ENCODE data around the gene WFDC5. TPM values are rescaled to one million over a fixed set of nuclear protein-coding genes. Genes with fewer than 3 reads are reported as not detected.

The WFDC5 gene
- total and polyA plus RNA-seq, 2 donors (not counting 3 experiments of a cell fraction or from before 2014, with no cell fraction given), result not detected

- Histone ChIP-seq H3K79me2 (ENCODE audit: control insufficient read depth, insufficient read depth, low read length) (no peaks in the 10 kb centered on the region), H3K4me2 (ENCODE audit: insufficient read depth, low read length) (no peak overlapping the region), H3K27ac (ENCODE audit: insufficient read depth, low read depth, low read length) (no peak overlapping the region), H3K9ac (replicated peaks; ENCODE audit: extremely low read depth, insufficient read depth, low read length) (no peak overlapping the region), H3K27me3 (ENCODE audit: control insufficient read depth in 2 of 2, insufficient read depth in 2 of 2, low read length in 2 of 2) (peaks cover 2 to 7% of the 10 kb centered on the region in 2 experiments), H3K36me3 (ENCODE audit: control insufficient read depth in 2 of 2, extremely low read depth in 1 of 2, insufficient read depth in 2 of 2, low read length in 2 of 2) (no peaks in the 10 kb centered on the region), H3K4me3 (replicated peaks in 1 of 3; ENCODE audit: insufficient read depth in 1 of 3, low read depth in 1 of 3, low read length in 3 of 3) (no peak overlapping the region), H3K4me1 (ENCODE audit: control insufficient read depth, extremely low read depth, insufficient read depth, low read length) (no peaks in the 10 kb centered on the region), H2AFZ (ENCODE audit: low read depth, low read length) (no peak overlapping the region), H3K9me3 (replicated peaks; ENCODE audit: control insufficient read depth, insufficient read depth, low read length) (no peaks in the 10 kb centered on the region), H4K20me1 (replicated peaks; ENCODE audit: control insufficient read depth, extremely low read depth, insufficient read depth, low read length) (no peaks in the 10 kb centered on the region), H3K9me1 (replicated peaks; ENCODE audit: control insufficient read depth, extremely low read depth, insufficient read depth, low read length) (no peaks in the 10 kb centered on the region)
- TF ChIP-seq, protein P1, sequence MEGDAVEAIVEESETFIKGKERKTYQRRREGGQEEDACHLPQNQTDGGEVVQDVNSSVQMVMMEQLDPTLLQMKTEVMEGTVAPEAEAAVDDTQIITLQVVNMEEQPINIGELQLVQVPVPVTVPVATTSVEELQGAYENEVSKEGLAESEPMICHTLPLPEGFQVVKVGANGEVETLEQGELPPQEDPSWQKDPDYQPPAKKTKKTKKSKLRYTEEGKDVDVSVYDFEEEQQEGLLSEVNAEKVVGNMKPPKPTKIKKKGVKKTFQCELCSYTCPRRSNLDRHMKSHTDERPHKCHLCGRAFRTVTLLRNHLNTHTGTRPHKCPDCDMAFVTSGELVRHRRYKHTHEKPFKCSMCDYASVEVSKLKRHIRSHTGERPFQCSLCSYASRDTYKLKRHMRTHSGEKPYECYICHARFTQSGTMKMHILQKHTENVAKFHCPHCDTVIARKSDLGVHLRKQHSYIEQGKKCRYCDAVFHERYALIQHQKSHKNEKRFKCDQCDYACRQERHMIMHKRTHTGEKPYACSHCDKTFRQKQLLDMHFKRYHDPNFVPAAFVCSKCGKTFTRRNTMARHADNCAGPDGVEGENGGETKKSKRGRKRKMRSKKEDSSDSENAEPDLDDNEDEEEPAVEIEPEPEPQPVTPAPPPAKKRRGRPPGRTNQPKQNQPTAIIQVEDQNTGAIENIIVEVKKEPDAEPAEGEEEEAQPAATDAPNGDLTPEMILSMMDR (IDR thresholded peaks at IDR 0.05; ENCODE audit: extremely low read depth in 1 of 2, insufficient read depth in 1 of 2, low read depth in 1 of 2, low read length in 2 of 2), result no peak
- TF ChIP-seq JUN (IDR thresholded peaks at IDR 0.05; ENCODE audit: borderline replicate concordance, insufficient read depth, insufficient read length, low read depth) (no peak), POLR2A (IDR thresholded peaks at IDR 0.05; ENCODE audit: low read depth, low read length) (no peak), POLR2AphosphoS5 (IDR thresholded peaks at IDR 0.05; ENCODE audit: insufficient read depth, low read depth, low read length) (no peak), FOS (IDR thresholded peaks at IDR 0.05; ENCODE audit: borderline replicate concordance, insufficient read depth, low read length) (no peak), EZH2 (IDR thresholded peaks at IDR 0.05; ENCODE audit: borderline replicate concordance, low read depth, low read length, severe bottlenecking) (no peak), GATA2 (IDR thresholded peaks at IDR 0.05; ENCODE audit: insufficient read depth, insufficient read length, low read depth, low read length) (no peak), MYC (IDR thresholded peaks at IDR 0.05; ENCODE audit: low read depth, low read length) (no peak)
- TF ChIP-seq, protein P2, sequence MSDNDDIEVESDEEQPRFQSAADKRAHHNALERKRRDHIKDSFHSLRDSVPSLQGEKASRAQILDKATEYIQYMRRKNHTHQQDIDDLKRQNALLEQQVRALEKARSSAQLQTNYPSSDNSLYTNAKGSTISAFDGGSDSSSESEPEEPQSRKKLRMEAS (IDR thresholded peaks at IDR 0.05; ENCODE audit: insufficient read depth, insufficient read length), result no peak
- ChIA-PET POLR2A (no interaction called here), CTCF (interaction anchor here (0.7 to 2.1 kb wide), 14 partner anchors 13 to 176 kb away, joined by 3 to 8 read pairs (median 4); no protein-coding TSS in a partner anchor)
- BruUV-seq (replicated peaks), result no TSS peak
- intact Hi-C loops (cut with micrococcal nuclease) (no loop called here), dilution Hi-C loops (cut with MboI; ENCODE audit: extremely low pct_ligation_motif_present, low sequenced_read_pairs) (no loop called here)
- no peak for FAIRE-seq
- DNase-seq (ENCODE audit: low read depth, low spot score), result no peak
Observed at GRCh38 chr20:45118028-45118427, 3.1 kb upstream of the WFDC5 start.
